Limb (tissue), 2 donors: ENCODE data around the gene RELL1.
"Not testable (repeated sequence)": the region's sequence is repeated elsewhere in the genome, so short reads cannot be mapped to it uniquely, and the experiment has no call there.

Experiments used
- DNase-seq, 2 donors: peaks; one replicate each; pipeline ENCODE4 v3.0.0-alpha.2; 2016; ENCODE audit errors: extremely low spot score in 2 of 2

RELL1 gene

DNA sequence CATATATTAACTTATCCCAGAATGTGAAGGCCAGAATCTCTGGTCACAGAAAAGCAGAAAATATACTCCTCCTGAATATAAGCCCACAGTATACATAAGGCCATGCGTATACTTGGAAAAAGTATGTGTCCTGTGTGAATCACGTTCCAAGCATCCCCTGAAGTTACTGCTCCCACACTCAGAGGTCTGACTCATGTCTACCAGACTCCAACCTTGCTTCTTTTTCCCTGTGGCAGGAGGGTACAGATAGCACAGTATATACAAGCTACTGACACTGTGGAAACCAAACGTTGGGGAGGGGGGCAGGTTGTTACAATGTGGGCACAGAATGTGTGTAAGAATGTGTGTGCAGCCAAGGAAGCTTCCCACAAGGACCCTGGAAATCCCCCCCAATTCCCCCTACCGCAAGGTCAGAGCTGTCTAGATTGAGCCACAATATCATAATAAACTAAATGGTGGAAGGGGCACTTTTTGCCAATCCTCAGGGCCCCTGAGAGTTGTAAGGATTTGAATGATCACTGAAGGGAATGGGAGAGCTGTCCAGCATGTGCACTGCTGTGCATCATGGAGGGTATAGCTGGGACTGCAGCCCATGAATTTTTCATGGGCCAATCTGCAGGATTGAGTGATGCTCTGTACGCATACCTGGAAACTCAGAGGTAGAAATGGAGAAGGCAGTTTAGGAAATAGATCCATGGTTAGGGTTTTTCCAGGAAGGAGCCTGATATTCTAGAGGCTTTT lies 7.4 kb upstream of the RELL1 start:
- DNase-seq: no peak

DNA sequence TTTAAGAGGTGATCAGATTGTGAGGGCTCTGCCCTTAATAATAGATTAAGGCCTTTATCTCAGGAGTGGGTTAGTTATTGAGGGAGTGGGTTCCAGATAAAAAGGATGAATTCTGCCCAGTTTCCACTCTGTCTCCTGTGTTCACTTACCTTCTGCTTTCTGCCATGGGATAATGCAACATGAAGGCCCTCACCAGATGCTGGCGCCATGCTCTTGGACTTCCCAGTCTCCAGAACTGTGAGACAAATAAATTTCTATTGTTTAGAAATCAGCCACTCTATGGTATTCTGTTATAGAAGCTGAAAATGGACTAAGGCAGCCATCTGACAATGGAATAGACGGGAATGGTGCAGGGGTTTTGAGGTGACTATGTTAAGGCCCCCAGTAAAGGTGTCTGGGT lies 6.9 kb upstream of the RELL1 start:
- no peak for DNase-seq

DNA sequence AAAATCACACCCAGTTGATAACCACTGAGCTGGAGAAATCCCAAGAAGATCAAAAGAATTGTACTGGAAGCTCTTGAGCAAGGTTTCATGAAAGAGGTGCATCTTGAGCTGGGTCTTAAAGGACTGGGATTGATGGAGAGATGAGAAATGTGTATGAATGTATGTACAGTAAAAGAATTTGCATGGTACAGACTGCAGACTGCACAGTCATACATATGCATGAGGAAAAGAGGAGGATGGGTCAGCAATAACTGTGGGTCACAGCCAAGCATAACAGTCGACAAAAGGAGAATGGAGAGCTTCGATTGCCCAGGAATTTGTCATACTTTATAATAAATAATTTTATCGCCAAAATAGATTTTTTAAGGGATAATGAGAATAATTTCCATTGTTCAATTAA lies 4.8 kb upstream of the RELL1 start:
- no peak for DNase-seq

DNA sequence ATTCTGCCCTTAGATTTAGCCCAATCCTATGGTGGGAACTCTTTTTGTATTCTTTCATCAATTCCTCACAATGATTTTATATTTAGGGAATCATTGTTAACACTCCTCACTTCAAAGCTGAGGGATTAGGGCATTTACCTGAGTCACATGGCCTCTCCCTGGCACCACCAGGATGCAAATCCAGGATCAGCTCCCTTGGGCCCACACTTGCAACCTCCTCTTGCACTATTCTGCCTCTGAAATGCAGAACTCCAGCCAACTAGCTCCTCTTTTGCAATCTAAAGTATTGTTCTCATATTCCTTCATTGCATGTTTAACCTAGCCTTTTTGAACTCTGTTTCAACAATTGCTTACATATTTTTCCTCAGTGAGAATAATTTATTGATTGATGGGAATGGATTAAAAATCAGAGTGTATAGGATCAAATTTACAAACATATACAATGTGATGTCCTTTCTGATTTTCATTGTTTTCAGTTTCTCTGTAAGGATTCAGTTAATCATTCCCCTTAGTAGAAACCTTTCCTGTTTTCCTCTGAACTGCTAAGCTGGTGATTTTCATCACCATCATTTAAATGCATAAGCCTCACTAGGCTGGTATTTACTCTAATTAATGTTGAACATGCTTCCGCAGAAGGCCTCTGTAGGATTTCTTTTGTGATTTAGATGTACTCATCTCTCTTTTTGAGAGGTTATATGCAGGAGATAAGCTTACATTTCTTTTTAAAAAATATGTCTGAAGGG lies 3.3 kb upstream of the RELL1 start:
- no peak for DNase-seq

DNA sequence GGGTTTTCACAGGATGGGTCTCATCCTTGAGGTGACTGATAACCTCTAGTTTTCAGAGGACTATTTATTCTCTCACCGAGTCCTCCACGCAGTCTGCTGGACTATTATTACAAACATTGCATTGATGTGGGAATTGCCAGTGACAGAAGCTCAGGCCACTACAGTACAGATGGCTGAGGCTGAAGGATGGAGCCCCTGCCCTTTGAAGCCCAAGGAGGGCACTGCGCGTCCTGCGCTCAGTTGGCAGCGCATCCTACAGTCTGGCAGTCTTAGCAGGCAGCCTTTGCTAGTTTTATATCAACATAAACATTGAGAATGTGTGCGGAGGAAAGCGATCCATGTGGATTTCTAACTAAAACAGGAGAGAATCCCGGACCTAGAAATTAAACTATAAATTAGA lies 1.5 kb upstream of the RELL1 start:
- no peak for DNase-seq

DNA sequence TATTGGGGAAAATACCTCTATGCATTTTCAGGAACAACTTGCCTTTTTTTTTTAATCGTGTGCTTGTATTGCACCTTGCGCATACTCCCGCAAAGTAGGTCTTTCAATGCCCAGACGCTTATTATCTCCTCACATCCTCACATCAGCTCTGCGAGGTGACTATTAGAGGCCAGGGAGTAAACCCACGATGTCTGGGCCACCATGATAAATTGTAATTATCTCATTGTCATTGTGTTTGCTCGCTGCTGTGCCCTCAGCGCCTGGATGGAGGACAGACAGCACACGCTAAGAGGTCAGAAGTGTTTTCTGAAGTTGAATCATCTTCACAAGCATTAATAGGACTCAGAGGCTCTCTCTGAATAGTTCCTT lies 1.0 kb upstream of the RELL1 start:
- no peak for DNase-seq

DNA sequence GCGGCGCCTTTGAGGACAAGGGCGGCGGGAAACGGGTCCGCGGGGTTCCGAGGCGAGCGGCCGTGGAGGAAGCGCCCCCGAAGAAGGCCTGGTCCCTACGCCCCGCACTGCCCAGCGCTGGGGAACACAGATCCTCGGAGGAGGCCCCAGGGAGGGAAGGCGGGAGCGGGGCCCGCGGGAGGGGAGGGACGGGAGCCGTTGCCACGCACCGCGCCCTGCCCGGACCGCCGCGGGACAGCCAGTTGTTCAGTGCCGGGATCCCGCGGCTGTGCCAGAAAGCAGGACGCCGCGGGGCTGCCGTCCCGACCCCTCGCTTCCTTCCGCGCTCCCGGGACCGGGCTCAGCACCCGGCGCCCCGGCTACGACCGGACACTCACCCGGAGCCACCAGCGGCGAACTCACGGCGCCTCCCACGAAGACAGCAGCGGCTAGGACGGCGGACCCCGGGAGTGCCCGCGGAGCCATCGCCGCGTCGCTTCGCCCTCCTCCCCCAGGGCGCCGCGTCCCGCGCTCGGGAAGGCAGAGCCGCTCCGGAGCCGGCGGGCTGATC lies 278 bp downstream of the RELL1 start:
- DNase-seq: peak in 1 of 2 donors; percentile 29

DNA sequence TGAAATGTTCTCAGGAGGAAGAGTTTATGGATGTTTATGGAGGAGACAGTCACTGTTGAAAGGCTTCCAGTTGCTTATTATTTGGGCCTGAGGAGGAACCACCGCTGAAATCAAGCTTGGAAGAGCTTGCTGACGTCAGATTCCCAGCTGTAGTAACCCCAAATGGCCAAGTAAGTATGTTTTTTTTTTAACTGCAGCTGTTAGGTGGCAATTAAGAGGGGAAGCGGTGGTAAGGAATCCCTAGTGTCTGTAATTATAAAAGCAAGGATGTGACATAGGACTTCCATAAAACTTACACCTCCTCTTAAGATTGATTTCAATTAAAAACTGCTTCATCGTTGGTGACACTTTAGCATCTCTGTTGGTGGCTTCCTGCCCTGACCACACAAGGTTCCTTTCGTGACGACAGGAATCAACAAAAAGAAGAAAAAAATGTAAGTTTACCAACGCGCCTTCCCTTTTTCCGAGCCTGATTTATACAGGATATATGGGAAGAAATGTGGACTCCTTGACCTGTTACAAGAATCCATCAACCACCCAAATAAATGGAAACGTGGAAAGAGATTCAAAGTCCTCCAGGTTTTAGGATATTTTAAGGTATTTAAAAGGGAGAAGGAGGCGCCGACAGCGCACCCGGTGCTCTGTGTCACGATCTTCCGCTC lies 884 bp downstream of the RELL1 start:
- peak in 1 of 2 donors; percentile 71 for DNase-seq

DNA sequence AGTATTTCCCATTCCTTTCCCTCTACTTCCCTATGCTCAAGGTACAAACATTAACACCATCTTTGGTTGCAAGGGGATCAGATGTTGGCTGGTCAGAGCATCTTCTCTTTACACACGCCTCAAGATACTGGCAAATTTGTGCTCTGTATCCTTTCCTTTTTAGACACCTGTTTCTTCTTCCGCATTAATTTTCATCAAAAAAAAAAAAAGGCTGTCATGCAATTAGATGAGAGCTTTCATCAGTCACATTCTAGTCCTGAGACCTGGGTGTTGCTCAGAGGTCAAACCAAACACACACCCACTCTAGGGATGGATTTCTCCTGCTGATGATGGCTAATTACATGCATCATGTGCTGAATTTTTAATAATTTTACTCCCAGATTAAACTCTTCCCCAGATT lies 2.0 kb downstream of the RELL1 start:
- no peak for DNase-seq

DNA sequence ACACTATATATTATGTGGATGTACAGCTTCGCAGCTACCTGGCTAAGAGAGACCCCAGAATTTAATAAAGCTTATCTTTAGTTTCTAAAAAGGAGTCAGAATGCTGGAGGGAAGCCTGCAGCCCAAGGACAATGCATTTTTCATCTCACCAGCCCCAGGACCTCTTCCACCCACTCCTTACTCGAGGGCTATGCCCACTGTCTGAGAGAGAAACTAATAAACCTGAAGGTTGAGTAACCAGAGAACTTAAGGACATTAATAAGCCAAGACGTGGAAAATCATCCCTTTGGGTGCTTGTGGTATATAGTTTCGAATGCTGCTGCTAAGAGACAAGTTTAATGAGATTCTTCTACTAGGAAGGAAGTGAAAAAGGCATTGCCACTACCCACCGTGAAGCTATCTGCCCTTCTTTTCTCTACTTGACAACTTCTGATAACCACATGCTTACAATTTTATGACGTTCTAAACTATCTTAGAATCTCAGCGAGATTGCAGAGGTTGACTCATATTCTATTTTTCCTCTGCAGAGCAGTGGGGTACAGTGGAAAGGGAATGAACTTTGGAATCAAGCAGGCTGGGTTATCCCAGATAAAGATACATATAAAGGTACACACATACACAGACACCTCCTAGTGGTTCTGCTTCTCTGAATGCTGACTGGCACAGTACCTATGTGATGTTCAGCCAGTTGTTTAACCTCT lies 3.3 kb downstream of the RELL1 start:
- DNase-seq: no peak

DNA sequence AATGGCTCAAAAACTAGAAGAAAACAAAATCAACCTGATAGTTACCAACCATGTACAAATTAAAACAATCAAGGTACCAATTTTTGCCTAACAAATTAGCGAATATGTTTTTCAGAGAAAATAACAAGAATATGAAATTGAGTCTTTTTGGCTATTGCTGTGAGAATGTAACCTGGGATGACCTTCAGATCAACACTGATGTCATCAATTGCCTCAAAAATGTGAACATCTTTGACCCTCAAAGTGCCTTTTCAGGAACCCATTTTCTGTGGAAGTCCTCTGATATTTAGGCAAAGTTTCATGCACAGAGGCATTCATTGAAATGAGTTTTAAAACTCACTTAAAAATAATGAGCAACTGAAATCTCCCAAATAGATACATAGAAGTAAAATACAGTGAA lies 6.1 kb downstream of the RELL1 start:
- DNase-seq: no peak

DNA sequence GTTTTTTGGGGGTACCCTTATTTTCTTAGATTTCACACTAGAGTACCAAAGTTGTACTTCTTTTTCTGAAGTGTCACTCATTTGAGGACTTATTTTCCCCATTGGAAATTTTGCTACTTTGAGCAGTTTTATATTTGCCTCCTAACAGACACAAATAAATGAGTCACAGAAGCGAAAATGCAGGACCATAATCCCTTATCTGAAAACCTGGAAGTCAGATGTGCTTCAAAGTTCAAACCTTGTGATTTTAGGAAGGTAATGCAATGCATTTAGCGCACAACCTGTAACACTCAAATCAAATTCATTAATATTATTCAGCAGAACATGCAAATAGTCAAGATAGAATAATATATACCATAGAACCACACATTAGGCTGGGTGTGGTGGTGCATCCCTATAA lies 6.9 kb downstream of the RELL1 start:
- no peak for DNase-seq

DNA sequence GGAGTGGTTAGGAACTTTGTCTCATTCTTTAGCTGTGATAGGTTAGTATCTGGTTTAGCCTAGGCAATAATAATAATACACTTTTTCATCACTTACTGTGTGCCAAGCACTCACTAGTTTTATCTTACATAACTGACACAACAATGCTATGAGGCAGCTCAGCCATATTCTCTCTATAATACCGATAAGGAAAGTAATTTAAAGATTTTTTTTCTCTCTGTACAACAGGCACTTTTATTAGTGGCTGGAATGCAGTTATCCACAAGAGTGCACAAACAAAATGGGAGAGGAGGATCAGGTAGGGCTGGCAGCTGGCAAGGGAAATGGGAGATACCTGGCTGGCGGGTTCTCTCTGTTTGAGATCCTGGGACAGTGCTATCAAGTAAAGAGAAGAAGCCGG lies 7.6 kb downstream of the RELL1 start:
- no peak for DNase-seq

DNA sequence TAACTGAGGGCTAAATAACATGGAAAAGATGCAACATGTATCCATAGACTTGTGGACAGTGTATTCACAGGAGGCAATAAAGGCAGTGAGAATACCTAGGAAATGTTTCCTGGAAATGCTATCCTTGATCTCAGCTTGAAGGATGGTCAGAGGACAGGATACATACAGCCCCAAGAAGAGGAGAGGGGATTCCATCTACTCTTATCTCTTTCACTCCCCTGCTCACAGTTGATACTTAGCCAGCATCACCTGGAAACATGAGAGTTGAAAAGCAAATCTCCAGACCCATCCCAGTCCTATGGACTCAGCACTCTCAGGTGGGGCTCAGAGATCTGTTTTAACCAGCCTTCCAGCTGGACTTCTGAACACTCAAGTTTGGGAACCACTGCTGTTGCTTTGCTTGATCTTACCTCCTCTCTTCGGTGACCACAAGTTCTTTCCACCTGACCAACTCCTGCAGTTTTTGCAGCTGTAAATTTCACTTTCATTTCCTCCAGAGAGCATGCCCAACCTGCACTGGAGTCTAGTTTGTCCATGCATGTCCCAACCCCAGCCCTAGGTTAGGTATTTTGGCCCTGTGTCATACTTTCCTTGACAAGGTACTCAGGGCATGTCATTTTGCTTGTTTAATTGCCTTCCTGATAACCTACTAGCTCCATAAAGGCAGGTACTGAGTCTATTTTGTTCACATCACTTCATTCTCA lies 10.4 kb downstream of the RELL1 start:
- DNase-seq: no peak

DNA sequence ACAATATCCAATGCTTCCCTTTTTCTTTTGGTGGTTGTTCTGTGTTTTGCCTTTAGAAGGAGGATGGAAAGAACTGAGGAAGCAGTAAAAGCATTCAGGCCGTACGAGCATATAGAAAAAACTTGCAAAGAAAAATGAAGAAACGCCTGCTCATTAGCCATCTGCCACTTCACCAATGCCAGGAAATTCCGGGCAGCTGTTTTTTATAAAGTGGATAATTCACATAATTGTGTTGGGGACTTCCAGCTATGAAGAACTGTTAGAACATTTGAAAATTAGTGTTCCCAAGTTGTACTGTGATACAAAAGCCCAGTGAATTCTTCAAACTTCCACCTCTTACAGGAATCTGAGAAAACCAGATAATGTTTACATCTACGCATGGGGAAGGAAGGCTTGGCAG lies 11.7 kb downstream of the RELL1 start:
- peak in 1 of 2 donors; percentile 32 for DNase-seq

DNA sequence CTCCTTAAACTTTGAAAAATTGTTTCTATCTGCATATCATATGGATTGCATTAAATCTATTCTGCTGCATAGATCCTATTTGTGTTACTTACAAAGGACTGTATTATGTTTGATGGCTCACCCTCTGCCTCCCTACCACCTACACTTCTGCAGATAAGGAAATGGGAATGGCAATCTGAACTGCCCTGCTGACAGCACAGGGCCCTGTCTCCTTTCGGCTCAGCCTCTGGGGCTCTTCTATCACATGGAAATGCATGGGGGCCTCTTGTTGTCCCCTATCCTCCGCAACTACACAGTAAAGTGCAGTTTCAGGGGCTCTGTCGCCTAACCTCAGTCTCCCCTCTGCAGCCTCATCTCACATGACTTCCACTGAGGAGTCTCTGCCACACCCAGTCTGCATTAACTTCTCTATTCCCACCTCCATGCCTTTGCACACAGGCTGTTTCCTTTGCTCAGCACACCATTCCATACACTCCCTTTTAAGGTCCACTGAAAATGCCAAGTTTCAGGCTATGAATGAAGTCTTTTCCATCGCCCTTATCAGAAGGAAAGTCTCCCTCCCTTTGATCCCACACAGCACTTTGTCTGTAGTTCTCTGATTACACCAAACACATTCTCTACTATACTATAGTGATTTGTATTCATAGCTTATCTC lies 12.5 kb downstream of the RELL1 start:
- DNase-seq: no peak

DNA sequence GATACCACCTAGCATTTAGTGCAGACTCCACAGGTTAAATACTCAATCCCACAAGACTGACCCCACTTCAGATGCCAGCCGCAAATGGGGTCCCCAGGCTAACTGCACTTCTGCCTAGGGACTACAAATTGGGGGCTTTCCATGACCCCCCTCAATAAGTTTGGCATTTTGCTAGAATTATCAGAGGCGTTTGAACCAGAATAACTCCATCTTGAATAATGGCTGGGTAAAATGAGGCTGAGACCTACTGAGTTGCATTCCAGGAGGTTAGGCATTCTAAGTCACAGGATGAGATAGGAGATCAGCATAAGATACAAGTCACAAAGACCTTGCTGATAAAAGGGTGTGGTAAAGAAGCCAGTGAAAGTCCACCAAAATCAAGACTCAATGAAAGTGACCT lies 15.1 kb downstream of the RELL1 start:
- no peak for DNase-seq

DNA sequence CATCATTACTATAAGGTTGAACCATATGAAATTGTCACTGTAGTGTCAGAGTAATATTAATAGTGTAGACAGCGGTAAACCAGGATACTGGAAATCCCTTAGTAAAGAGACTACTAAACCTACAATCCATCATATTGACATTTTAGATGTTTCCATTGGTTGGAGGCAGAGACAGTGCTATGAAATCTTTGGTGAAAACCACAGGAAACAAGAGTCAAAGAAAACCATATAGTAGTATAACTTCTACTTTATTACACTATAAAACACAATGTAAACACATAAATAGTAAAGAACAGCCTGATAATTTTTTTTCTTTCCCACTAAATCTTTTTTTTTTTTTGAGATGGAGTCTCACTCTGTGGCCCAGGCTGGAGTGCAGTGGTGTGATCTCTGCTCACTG lies 15.9 kb downstream of the RELL1 start:
- no peak for DNase-seq

DNA sequence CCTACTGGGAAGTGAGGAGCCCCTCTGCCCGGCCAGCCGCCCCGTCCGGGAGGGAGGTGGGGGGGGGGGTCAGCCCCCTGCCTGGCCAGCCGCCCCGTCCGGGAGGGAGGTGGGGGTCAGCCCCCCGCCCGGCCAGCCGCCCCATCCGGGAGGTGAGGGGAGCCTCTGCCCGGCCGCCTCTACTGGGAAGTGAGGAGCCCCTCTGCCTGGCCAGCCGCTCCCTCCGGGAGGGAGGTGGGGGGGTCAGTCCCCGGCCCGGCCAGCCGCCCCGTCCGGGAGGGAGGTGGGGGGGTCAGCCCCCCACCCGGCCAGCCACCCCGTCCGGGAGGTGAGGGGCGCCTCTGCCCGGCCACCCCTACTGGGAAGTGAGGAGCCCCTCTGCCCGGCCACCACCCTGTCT lies 17.1 kb downstream of the RELL1 start:
- DNase-seq: not testable (repeated sequence)

DNA sequence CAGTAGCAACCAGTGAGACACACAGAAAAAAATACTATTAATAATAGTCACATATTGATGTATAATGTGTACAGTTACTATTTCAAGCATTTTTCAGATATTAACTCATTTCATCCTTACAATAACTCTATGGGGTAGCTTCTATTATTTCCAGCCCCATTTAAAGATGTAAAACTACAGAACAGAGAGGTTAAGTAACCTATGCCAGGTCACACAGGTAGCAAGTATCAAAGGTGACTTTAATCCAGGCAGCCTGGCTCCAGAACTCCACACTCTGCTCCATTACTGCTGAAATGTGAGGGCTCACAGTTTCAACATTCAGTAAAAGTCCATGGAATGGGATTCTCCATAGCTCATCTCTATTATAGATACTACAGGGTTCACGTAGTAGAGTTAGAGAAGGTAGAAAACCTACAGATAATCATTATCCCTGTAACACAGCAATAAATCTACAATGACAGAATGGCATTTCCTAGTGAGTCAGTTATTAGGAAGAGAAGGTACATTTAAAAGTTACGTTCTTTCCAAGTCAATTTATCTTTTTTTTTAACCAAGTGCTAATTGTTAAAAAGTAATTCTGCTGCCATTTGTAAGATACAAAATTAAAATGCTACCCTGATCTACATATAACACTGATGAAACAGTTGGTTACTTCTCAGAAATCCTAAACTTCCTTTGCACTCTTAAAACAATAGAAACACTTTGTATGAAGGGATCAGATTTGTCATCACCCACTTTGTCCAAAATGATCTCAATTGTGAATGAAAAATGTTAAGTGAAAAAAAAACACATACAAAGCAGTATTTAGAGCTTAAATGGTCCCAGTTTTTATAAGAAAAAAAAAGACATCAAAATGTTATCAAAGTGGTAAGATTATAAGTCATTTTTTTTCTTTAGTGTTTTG lies 18.7 kb downstream of the RELL1 start:
- DNase-seq: no peak
